ENCODE results near the gene SELE.

DNA sequence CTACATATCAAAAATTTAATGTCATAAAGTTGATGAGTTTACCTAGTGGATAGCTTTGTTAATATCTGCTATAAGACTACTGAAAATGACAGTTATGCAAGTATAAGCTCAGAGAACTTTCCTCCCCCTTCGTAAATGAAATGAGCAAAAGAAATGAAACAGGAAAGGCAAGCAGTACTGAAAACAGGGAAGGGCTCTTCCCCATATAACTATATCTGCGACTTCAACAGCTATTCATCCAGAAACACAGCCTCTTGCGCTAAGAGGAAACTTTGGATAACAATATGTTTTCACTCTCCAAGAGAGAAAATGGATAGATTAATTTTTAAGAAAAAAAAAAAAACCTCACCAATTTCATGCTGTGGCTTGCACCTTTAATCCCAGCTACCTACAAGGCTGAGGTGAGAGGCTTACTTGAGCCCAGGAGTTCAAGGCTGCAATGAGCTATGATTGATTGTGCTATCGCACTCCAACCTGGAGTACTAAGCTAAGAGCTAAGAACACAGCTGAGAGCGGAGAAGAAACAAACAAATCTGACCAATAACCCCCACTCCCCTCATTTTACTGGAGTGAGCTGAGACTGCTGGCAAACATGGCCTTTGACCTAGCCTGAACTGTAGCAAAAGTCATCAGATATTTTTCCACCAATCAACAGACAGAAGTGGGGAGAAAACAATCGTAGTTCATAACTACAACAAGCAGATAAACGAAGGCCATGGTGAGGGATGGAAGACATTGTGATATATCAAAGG lies 31.9 kb upstream of the SELE start:
- TF ChIP-seq, protein P1, sequence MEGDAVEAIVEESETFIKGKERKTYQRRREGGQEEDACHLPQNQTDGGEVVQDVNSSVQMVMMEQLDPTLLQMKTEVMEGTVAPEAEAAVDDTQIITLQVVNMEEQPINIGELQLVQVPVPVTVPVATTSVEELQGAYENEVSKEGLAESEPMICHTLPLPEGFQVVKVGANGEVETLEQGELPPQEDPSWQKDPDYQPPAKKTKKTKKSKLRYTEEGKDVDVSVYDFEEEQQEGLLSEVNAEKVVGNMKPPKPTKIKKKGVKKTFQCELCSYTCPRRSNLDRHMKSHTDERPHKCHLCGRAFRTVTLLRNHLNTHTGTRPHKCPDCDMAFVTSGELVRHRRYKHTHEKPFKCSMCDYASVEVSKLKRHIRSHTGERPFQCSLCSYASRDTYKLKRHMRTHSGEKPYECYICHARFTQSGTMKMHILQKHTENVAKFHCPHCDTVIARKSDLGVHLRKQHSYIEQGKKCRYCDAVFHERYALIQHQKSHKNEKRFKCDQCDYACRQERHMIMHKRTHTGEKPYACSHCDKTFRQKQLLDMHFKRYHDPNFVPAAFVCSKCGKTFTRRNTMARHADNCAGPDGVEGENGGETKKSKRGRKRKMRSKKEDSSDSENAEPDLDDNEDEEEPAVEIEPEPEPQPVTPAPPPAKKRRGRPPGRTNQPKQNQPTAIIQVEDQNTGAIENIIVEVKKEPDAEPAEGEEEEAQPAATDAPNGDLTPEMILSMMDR (IDR thresholded peaks at IDR 0.05 in 8 of 11, conservative IDR thresholded peaks at IDR 0.05 in 3 of 11), result no peak
- TF ChIP-seq POLR2AphosphoS5 (IDR thresholded peaks at IDR 0.05) (no peak), POLR2A (IDR thresholded peaks at IDR 0.05) (no peak)

All from spleen (tissue), 7 donors.